Spleen (tissue), 11 donors: ENCODE data around the gene FAM241A. TPM values are rescaled to one million over a fixed set of nuclear protein-coding genes. Genes with fewer than 3 reads are reported as not detected.
"Not testable (repeated sequence)": the region's sequence is repeated elsewhere in the genome, so short reads cannot be mapped to it uniquely, and the experiment has no call there.

Experiments used
- DNase-seq: peaks from one replicate; pipeline ENCODE4 v3.0.0-alpha.2; 2020
- H3K27ac ChIP-seq, 8 donors: fragments of 200-600 bp; sonication (generic) in 7 of 8; 1 replicate in 4 of 8; 2 replicates in 4 of 8; pipeline versions ENCODE4 v1.5.0 to v1.8.0; 2016 to 2021; ENCODE audit warnings: inconsistent platforms in 4 of 8, mild to moderate bottlenecking in 4 of 8, moderate library complexity in 1 of 8
- H3K27me3 ChIP-seq, 7 donors: fragments of 200-600 bp; sonication (generic) in 6 of 7; replicated peaks in 1 of 7; 1 replicate in 4 of 7; 2 replicates in 3 of 7; pipeline versions ENCODE4 v1.5.0 to v1.8.0; 2016 to 2021; ENCODE audit warnings: inconsistent platforms in 3 of 7, mild to moderate bottlenecking in 1 of 7
- H3K36me3 ChIP-seq, 6 donors: fragments of 200-600 bp; sonication (generic) in 5 of 6; 1 replicate in 4 of 6; 2 replicates in 2 of 6; pipeline versions ENCODE4 v1.5.0 to v1.8.0; 2016 to 2021; ENCODE audit warnings: inconsistent platforms in 2 of 6
- H3K4me1 ChIP-seq, 6 donors: fragments of 200-600 bp; sonication (generic) in 5 of 6; 1 replicate in 3 of 6; 2 replicates in 3 of 6; pipeline versions ENCODE4 v1.5.0 to v1.8.0; 2016 to 2021; ENCODE audit warnings: inconsistent platforms in 3 of 6
- H3K4me3 ChIP-seq, 8 donors: fragments of 200-600 bp; sonication (generic) in 7 of 8; 1 replicate in 4 of 8; 2 replicates in 4 of 8; pipeline versions ENCODE4 v1.5.0 to v1.8.0; 2016 to 2021; ENCODE audit warnings: inconsistent platforms in 4 of 8, mild to moderate bottlenecking in 4 of 8, moderate library complexity in 2 of 8
- H3K9me3 ChIP-seq, 8 donors: fragments of 200-600 bp; sonication (generic) in 7 of 8; 1 replicate in 4 of 8; 2 replicates in 4 of 8; pipeline versions ENCODE4 v1.5.0 to v1.8.0; 2016 to 2021; ENCODE audit warnings: inconsistent platforms in 4 of 8
- POLR2A ChIP-seq, 3 donors: fragments of 450-650 bp; IDR thresholded peaks; one replicate each; pipeline ENCODE4 v1.5.1; 2017; ENCODE audit warnings: antibody characterized with exemption in 3 of 3, mild to moderate bottlenecking in 1 of 3
- POLR2AphosphoS5 ChIP-seq, 3 donors: sonication (generic); formaldehyde crosslinking; IDR thresholded peaks; one replicate each; pipeline ENCODE4 v1.5.1; 2017; ENCODE audit warnings: antibody characterized with exemption in 3 of 3
- WGBS, 5 donors: extraction: QIAGEN DNeasy Blood & Tissue Kit in 3 of 5; methylation state at CpG; one replicate each; pipeline versions ENCODE4 v1.1.5 to v1.1.7; 2013 to 2018; 5-methylcytosine and 5-hydroxymethylcytosine counted together
- intact Hi-C: fragments of 100-400 bp; cut with DNase I; formaldehyde crosslinking; loops from one replicate; pipeline ENCODE4 v1.15.0; 2023; ENCODE audit warnings: low total_unique reads
- polyA plus RNA-seq, 3 donors: library from polyadenylated mRNA; stranded (reverse); fragments of 200-250 nt; gene quantifications; one replicate each; pipeline ENCODE4 v1.2.1, GENCODE V29; 2013
- total RNA-seq, 7 donors: library from RNA; depleted of rRNA in 3 of 7; stranded (reverse); fragments of >200 nt in 3 of 7; fragmentation: NEBNext Ultra II Directional in 4 of 7; extraction: Animal tissue kit (Norgen Biotek cat#: 25700) in 4 of 7; gene quantifications; one replicate each; pipeline versions ENCODE4 v1.1.0 to v1.2.1, GENCODE V29; 2016 to 2021
- TF ChIP-seq, protein P1 (sequence below), 11 experiments: fragments of 200-600 bp in 7 of 11; fragments of 450-650 bp in 4 of 11; sonication (generic) in 4 of 11; IDR thresholded peaks in 8 of 11; conservative IDR thresholded peaks in 3 of 11; 1 replicate in 7 of 11; 2 replicates in 4 of 11; pipeline versions ENCODE4 v1.4.0 to v1.8.0; 2016 to 2021; ENCODE audit warnings: antibody characterized with exemption in 11 of 11, inconsistent platforms in 4 of 11, mild to moderate bottlenecking in 1 of 11
- donor health status: healthy with polysubstance abuse.
- donor health status: DM: no; HTN: no; CAD: no; lungs with moderate emphysema.
- donor health status: DM: no; HTN: no; CAD: no.
- donor health status: Bipolar disorder and iron deficiency.
- donor health status: healthy.
- donor health status: DM: no; HTN: no; CAD: no.
- donor health status: DM: yes; HTN: yes; CAD: no.

The FAM241A gene
- total and polyA plus RNA-seq, 10 donors, result 1.7 to 6.0 (median 3.3) TPM

DNA sequence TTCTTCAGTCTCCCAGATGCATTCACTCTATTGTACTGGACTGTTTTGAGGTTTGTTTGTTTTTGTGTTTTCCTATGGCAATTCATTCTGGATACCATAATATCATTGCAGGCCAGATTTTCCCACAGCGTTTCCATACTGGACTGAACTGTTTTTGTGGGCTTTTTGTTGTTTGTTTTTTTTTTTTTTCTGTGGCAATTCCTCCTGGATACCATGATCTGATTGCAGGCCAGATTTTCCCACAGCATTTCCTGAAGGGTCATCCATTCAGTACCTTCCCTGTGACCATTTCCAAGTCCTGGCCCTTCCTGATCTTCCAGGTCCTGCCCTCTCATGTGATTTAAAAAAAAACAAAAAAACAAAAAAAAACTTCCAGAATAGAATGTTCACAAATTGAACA, 33.9 kb upstream of the FAM241A start:
- peaks cover 0 to 14% (median 12%) of the 10 kb centered on the region in 6 donors for H3K4me1 ChIP-seq
- intact Hi-C loops, result no loop called here
- H3K4me3 ChIP-seq, result no peak overlapping the region
- H3K36me3 ChIP-seq, result no peaks in the 10 kb centered on the region
- no peak overlapping the region for H3K27ac ChIP-seq
- 72 to 96% (median 90%) methylated on average over 1 of the region's 1 CpG for WGBS, 5 donors
- TF ChIP-seq POLR2AphosphoS5 (IDR thresholded peaks at IDR 0.05), result no peak
- TF ChIP-seq, protein P1, sequence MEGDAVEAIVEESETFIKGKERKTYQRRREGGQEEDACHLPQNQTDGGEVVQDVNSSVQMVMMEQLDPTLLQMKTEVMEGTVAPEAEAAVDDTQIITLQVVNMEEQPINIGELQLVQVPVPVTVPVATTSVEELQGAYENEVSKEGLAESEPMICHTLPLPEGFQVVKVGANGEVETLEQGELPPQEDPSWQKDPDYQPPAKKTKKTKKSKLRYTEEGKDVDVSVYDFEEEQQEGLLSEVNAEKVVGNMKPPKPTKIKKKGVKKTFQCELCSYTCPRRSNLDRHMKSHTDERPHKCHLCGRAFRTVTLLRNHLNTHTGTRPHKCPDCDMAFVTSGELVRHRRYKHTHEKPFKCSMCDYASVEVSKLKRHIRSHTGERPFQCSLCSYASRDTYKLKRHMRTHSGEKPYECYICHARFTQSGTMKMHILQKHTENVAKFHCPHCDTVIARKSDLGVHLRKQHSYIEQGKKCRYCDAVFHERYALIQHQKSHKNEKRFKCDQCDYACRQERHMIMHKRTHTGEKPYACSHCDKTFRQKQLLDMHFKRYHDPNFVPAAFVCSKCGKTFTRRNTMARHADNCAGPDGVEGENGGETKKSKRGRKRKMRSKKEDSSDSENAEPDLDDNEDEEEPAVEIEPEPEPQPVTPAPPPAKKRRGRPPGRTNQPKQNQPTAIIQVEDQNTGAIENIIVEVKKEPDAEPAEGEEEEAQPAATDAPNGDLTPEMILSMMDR (IDR thresholded peaks at IDR 0.05 in 8 of 11, conservative IDR thresholded peaks at IDR 0.05 in 3 of 11), result no peak
- TF ChIP-seq POLR2A (IDR thresholded peaks at IDR 0.05), result no peak
- no peaks in the 10 kb centered on the region for H3K27me3 ChIP-seq
- no peak for DNase-seq
- H3K9me3 ChIP-seq, result no peaks in the 10 kb centered on the region

DNA sequence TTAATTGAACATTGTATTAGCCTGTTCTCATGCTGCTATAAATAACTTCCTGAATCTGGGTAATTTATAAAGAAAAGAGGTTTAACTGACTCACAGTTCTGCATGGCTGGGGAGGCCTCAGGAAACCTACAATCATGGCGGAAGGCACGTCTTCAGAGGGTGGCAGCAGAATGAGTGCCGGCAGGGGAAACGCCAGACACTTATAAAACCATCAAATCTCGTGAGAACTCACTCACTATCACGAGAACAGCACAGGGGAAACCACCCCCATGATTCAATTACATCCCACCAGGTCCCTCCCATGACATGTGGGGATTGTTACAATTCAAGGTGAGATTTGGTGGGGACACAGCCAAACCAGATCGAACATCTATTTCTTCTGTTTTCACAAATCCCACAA, 33.2 kb upstream of the FAM241A start:
- DNase-seq, H3K27me3 ChIP-seq, H3K36me3 ChIP-seq, H3K4me3 ChIP-seq, intact Hi-C loops, H3K27ac ChIP-seq, H3K9me3 ChIP-seq: not testable (repeated sequence)
- peaks cover 0 to 14% (median 12%) of the 10 kb centered on the region in 6 donors for H3K4me1 ChIP-seq
- WGBS, 5 donors, result 82 to 90% (median 87%) methylated on average over 7 of the region's 7 CpGs

DNA sequence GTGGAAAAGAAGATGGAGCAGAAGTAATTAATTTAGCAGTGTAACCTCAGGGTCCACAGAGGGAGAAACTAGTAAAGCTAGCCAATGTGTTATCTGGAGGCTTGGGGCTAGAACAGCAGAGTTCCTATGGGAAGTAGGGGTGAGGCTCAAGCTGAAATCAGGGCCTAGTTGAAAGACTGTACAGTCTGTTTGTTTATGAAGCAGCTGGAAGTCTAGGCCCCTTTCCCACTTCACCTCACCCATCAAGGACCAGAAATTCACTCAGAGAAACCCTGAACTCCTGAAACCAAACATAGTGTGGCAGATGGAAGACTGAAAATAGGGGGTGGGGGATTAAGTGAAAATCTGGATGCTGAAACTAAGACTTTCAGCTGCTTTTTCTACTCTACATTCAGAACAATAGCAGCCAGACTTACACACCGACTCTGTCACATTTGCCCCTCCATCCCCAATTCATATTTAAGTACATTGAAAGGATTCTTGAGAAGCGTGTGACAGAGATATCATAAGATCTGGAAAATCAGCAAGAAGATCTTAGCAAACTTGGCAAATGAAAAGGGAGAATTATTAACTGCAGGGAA, 32.6 kb upstream of the FAM241A start:
- 94 to 99% (median 97%) methylated on average over 2 of the region's 2 CpGs for WGBS, 5 donors
- DNase-seq, result no peak
- intact Hi-C loops, result no loop called here
- Histone ChIP-seq H3K9me3 (no peaks in the 10 kb centered on the region), H3K4me3 (no peak overlapping the region), H3K27ac (no peak overlapping the region), H3K36me3 (no peaks in the 10 kb centered on the region), H3K27me3 (no peaks in the 10 kb centered on the region), H3K4me1 (peaks cover 0 to 14% (median 12%) of the 10 kb centered on the region in 6 donors)
- TF ChIP-seq, protein P1 (IDR thresholded peaks at IDR 0.05 in 8 of 11, conservative IDR thresholded peaks at IDR 0.05 in 3 of 11), result no peak
- TF ChIP-seq POLR2A (IDR thresholded peaks at IDR 0.05) (no peak), POLR2AphosphoS5 (IDR thresholded peaks at IDR 0.05) (no peak)

DNA sequence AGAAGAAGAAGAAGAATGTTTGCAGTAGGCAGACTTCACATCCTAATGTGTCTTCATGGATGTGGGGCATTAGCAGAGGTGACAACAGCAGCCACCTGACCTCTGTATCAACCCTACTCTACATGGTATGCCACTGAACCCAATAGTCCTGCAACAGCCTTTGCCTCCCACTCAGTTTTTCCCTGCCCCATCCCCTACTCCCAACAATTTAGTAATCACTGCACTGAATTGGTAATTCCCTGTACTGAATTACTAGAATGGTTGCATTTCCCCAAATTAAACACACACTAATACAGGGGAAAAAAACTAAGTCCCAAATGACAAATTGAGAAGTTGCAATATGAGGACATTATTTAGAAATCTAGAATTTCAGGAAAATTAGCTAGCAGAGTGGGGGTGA, 31.4 kb upstream of the FAM241A start:
- intact Hi-C loops, result no loop called here
- Histone ChIP-seq H3K27ac (no peak overlapping the region), H3K4me3 (no peak overlapping the region), H3K36me3 (no peaks in the 10 kb centered on the region), H3K4me1 (peaks cover 0 to 14% (median 12%) of the 10 kb centered on the region in 6 donors), H3K9me3 (no peaks in the 10 kb centered on the region), H3K27me3 (no peaks in the 10 kb centered on the region)
- TF ChIP-seq, protein P1 (IDR thresholded peaks at IDR 0.05 in 8 of 11, conservative IDR thresholded peaks at IDR 0.05 in 3 of 11), result no peak
- TF ChIP-seq POLR2A (IDR thresholded peaks at IDR 0.05) (no peak), POLR2AphosphoS5 (IDR thresholded peaks at IDR 0.05) (no peak)
- DNase-seq, result no peak

DNA sequence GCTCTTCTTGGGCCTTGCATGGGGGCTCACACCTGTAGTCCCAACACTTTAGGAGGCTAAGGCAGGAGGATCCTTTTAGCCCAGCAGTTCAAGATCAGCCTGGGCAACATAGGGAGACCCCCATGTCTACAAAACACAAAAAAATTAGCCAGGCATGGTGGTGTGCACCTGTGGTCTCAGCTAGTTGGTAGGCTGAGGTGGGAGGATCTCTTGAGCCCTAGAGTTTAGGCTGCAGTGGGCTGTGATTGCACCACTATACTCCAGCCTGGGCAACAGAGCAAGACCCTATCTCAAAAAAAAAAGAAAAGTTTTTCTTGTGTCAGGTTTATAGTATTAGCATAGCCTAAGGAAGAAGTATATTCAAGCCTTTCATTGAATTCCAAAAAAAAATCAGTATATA, 30.8 kb upstream of the FAM241A start:
- no peaks in the 10 kb centered on the region for H3K36me3 ChIP-seq
- no peaks in the 10 kb centered on the region for H3K27me3 ChIP-seq
- H3K9me3 ChIP-seq, result no peaks in the 10 kb centered on the region
- no peak overlapping the region for H3K4me3 ChIP-seq
- no peak for DNase-seq
- intact Hi-C loops, result no loop called here
- TF ChIP-seq POLR2A (IDR thresholded peaks at IDR 0.05) (no peak), POLR2AphosphoS5 (IDR thresholded peaks at IDR 0.05) (no peak)
- TF ChIP-seq, protein P1 (IDR thresholded peaks at IDR 0.05 in 8 of 11, conservative IDR thresholded peaks at IDR 0.05 in 3 of 11), result no peak
- peaks cover 0 to 10% (median 7%) of the 10 kb centered on the region in 6 donors for H3K4me1 ChIP-seq
- no peak overlapping the region for H3K27ac ChIP-seq
